ENCODE results near the gene KLHL35.
"Not testable (repeated sequence)": the region's sequence is repeated elsewhere in the genome, so short reads cannot be mapped to it uniquely, and the experiment has no call there.

KLHL35 gene

DNA sequence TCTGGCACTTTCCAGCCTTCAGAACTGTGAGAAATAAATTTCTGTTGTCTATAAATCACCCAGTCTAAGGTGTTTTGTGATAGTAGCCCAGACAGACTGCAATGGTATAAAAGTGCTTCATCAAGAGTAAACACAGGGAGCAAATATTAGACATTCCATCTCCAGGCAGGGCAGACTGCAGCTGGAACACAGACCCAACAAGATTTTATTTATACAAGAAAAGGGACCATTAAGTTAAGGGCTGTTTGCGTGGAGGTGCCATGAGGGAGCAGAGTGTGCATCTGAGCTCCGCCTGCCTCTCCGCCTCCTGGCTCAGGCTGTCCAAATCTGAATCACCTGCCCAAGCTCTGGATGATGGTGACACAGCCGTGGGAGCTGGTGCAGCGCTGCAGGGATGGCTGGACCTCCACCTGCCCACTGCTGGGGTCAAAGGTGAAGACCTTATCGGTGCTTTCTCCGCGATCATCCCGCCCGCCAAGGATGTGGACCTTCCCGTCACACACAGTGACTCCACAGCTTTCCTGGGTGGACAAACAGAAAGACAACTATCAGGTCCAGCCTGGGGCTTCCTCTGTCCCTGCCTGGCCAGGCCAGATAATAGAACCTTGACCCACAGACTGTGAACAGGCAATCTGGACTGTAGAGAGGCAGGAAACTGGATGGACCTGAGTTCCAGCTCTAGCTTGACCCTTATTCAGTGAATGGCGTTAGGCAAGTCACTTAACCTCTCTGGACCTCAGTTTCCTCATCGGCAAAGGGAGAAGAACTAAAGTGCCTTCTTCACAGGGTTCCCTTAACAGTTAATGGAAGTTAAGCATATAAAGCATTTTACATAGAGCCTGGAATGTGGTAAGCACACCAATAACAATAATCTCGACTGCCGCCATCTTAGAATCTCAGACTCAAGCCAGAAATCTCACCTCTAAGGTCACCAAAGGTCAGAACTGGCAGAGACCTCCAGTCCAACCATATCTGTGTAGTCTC, 10.5 kb downstream of the KLHL35 start:
- DNase-seq = no peak

DNA sequence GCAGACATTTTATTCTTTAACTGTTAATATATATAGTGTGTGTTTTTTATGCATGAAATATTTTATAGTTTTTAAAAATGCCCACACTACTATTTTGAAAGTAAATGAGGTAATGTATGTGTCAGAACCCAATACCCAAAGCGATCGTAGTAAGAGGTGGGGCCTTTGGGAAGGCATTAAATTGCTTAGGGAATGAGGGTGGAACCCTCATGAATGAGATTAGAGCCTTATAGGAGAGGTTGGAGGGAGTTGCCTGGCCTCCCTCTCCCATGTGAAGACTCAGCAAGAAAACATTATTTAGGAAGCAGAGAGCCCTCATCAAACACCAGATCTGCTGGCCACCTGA, 11.1 kb downstream of the KLHL35 start:
- DNase-seq = no peak

DNA sequence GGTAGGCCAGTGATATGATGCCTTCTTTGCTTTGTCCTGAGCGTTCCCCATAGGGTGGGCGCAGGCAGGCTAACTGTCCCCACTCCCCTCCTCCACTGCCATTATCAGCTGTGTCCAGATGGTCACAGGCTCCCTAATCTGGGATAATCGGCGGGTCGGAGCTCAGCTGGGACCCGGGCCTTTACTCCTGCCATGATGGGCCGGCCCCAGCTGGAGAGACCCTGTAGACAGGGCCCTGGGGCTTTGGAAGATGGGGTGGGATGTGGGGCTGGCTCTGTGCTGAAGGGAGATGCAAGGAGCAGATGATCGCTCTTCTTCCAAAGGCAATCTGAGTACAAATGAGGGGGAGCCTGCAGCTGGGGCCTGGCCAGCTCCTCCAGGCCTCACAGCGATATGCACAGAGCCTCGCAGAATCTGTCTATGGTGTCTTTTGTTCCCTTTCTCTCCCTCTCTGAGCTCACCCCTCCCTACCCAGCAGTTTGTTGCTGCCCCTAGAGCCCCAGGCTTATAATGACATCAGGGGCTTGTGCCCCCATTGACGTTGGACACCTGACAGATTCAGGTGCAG, 11.9 kb downstream of the KLHL35 start:
- DNase-seq = no peak

DNA sequence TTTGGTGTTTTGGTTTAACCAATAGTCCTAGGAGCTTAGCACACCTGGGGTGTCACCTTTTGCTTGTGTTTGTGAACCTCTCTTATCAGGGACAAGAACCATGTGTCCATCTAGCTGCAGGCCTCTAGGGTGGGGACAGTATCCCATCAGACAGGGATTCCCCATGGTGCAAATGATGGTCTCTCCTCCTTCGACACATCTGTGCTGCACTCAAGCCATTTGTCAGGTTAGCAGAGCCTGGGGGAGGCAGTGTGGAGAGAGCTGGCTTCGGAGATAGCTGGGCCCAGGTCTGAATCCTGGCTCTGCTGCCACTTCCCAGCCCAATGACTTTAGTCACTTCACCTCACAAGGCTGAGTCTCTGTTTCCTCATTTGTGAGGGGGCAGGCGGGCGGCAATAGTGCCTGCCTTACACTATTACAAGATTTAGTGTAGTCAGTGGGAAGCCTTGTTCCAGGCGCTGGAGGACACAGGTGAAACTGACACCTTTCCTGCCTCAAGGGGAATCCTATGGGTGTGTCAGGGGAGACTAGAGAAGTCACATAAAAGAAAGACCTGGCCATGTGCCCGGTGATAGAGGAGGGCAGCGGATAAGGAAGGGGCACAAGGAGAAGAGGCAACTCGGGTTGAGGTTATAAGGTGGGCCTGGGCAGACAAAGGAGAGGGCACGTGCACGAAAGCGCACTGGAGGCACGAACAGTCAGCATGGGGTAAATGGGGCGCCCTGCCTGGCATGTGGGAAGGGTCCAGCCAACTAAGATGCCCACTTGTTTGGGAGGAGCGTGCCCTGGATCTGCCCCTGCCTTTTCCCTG, 12.6 kb downstream of the KLHL35 start:
- no peak for DNase-seq

DNA sequence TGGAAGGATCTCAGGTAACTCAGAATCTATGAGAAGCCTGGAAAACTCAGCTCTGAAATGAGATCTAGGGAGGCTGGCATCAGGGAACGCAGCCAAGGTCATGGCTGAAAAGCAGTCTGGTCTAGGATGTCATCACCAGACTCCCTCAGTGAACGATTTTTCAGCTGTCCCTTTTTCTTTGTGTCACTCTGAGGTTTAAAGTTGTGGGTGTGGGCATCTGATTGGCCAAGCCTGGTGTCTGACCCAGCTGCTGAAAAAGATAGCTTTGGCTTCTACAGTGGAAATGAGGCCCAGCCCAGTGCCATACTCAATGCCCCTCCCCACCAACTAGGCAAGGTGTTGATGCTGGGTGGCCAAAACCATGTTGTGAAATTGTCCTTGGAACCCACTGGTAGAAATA, 19.1 kb downstream of the KLHL35 start:
- no peak for DNase-seq

DNA sequence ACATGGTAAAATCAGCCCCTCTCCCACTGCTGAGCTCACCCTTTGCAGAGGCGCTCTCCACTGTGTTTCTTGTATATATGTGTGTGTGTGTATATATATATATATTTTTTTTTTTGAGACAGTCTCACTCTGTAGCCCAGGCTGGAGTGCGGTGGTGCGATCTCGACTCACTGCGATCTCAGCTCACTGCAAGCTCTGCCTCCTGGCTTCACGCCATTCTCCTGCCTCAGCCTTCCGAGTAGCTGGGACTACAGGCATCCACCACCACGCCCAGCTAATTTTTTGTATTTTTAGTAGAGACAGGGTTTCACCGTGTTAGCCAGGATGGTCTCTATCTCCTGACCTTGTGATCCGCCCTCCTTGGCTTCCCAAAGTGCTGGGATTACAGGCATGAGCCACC, 19.9 kb downstream of the KLHL35 start:
- not testable (repeated sequence) for DNase-seq

DNA sequence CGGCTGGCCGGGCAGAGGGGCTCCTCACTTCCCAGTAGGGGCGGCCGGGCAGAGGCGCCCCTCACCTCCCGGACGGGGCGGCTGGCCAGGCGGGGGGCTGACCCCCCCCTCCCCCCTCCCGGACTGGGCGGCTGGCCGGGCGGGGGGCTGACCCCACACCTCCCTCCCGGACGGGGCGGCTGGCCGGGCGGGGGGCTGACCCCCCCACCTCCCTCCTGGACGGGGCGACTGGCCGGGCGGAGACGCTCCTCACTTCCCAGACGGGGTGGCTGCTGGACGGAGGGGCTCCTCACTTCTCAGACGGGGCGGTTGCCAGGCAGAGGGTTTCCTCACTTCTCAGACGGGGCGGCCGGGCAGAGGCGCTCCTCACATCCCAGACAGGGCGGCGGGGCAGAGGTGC, 23.0 kb downstream of the KLHL35 start:
- DNase-seq = not testable (repeated sequence)

DNA sequence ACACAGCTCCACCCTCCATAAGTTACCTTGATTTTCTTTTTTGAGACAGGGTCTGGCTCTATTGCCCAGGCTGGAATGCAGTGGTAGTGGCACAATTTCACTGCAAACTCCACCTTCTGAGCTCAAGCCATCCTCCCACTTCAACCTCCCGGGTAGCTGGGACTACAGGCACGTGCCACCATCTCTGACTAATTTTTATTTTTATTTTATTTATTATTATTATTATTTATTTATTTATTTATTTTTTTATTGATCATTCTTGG, 24.1 kb downstream of the KLHL35 start:
- no peak for DNase-seq

DNA sequence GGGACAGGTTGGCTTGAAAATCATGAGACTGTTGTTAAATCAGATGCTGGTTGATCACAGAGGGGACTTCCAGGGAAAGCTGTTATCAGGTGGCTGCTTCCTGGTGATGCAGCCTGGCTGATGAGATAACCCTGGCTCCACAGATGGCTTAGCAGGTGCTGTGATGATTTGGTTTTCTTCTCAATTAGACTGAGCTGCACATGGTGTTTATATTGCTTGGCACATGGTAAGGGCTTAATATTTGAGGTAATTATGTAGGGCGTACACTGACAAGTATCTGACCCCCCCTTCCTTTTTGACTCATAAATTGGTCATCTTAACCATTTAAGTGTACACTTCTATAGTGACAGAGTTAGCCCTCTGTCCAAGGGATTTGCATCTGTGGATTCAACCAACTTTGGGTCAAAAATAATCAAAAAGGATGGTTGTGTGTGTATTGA, 26.6 kb downstream of the KLHL35 start:
- DNase-seq = no peak

DNA sequence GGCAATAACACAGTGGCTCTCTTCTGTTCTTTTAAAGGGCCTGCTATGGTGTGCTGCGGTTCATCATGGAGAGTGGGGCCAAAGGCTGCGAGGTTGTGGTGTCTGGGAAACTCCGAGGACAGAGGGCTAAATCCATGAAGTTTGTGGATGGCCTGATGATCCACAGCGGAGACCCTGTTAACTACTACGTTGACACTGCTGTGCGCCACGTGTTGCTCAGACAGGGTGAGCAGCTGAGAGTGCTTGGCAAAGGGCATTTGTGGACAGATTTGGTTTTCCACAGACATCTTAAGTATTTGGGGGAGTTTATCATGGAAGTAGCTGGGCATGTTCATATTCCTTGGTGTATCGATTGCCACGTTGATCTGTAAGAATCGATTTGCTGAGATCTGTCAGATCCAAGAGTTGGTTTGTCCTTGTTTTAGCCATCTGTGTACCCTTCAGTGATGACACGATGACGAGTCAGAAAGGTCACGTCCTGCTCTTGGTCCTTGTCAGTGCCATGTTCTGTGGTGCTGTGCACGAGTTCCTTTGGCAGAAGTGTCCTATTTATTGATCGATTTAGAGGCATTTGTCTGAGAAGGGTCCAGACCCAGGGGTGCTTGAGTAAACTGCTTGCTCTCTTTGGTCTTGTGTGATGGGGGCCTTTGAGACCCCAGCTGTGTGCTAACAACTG, 28.9 kb downstream of the KLHL35 start:
- no peak for DNase-seq

DNA sequence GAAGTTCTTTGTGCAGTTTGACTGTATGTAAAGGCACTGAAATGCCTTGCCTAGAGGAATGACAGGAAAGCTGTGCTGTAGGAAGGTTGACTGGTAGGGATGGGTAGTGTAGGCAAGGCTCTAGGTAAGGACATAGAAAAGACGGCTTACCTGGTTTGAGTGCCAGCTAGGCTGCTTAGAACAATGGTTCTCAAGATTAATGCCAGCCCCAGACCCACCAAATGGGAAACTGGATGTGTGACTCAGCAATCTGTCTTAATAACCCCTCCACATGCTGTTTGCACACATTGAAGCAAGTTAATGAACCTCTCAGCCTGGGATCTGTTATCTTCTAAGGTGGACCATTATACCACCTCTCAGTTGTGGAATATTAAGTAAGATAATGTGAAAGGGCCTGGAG, 30.0 kb downstream of the KLHL35 start:
- no peak for DNase-seq

DNA sequence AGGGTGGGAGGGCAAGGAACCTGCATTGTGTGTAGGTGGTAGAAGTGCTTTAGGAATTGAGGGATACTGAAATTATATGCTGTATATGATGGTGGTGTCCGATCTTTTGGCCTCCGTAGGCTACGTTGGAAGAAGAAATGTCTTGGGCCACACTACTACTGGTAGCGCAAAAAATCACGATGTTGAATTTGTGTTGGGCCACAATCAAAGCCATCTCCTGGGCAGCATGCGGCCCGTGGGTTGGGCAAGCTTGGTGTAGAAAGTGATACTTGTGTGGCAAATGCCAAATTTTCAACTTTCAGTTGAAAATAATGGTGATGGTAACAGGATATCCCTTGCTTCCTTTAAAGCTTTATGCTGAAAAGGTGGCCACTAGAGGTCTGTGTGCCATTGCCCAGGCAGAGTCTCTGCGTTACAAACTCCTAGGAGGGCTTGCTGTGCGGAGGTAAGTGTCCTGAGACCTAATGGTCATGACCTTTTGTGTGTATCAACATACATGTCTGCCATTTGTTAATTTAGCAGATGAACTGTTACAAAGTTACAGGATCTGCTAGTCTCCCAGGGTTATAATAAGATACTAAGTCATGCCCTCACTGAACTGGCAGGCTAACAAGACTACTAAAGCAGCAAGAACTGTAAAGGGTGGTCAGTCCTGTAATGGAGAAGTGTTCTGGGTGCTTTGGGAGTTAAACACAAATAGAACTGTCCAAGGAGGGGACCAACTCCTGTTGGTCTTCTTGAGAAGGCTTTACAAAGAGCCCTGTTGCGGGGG, 30.8 kb downstream of the KLHL35 start:
- DNase-seq = no peak

DNA sequence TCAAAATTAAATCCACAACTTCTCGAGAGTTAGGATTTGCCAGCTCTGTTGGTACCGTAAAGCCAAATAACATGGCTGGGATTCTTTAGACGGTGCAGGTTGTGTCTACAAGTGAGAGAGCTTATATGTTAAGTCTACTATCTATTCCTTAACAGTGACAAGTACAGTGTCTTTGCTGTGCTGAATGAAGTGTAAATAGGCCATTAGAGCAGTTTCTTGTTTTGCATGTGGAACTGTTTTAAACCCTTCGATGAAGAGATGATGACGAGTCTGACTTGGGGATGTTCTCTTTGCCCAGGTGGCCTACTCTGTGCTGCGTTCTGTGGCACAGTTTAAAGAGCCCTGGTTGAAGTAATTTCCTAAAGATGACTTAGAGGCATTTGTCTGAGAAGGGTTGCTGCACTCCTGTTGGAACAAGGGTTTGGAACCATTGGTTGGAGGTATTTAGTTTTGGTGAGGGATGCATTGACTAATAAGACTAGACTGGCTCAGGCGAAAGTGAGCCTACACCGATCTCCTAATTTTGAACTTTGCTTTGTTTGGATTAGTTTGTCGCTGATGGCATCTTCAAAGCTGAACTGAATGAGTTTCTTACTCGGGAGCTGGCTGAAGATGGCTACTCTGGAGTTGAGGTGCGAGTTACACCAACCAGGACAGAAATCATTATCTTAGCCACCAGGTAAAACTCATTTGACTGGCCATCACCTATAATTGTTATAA, 32.7 kb downstream of the KLHL35 start:
- no peak for DNase-seq

DNA sequence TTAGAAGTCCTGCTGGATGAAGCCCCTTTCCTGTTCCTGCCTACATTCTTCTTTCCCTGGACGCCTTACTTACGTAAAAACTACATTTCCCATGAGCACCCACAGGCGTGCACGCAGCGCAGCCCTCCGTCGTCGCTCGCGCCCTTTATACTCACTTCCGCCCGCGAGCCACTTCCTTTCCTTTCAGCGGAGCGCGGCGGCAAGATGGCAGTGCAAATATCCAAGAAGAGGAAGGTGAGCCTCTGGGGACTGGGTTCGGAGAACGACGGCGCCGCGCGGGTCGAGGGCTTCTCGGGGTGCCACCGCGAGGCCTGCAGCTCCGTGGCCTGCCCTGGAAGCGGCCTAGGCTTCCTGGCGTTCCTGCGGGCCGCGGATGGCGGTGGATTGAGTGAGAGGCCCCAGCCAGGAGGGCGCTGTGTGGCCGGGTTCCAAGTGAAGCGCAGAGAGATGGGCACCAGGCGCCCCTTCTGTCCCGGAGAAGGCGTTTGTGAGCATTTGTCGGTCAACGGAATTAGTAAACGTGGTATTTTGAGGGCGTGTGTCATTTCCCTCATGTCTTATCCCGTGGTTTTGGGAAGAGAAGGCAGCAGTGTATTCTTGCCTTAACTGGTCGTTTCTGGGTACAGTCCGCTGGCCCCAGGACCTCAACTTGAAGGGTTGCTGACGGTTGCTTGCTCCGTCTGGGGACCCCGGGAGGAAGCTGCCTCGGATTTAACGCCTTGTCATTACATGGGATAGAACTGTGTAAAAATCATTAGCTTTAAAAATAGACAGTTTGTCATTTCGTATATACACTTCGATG, 33.5 kb downstream of the KLHL35 start, which contains the start of gene RPS3:
Gene RPS3, plus strand, starts transcription at position 175 of the 802 bp plus-strand sequence. Its CDS starts 30 bp downstream, at position 205.
- peak; percentile 78 for DNase-seq

DNA sequence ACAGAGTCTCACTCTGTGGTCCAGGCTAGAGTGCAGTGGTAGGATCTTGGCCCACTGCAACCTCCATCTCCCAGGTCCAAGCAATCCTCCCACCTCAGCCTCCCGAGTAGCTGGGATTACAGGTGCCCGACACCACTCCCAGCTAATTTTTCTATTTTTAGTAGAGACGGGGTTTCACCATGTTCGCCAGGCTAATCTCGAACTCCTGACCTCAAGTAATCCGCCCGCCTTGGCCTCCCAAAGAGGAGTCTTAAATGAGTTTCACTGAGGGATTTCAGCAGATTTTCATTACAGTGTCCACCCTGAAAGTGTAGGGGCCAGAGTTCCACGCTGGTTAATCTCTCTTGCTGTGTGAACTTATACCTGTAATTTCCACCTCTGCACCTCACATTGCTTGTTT, 34.1 kb downstream of the KLHL35 start:
- no peak for DNase-seq

DNA sequence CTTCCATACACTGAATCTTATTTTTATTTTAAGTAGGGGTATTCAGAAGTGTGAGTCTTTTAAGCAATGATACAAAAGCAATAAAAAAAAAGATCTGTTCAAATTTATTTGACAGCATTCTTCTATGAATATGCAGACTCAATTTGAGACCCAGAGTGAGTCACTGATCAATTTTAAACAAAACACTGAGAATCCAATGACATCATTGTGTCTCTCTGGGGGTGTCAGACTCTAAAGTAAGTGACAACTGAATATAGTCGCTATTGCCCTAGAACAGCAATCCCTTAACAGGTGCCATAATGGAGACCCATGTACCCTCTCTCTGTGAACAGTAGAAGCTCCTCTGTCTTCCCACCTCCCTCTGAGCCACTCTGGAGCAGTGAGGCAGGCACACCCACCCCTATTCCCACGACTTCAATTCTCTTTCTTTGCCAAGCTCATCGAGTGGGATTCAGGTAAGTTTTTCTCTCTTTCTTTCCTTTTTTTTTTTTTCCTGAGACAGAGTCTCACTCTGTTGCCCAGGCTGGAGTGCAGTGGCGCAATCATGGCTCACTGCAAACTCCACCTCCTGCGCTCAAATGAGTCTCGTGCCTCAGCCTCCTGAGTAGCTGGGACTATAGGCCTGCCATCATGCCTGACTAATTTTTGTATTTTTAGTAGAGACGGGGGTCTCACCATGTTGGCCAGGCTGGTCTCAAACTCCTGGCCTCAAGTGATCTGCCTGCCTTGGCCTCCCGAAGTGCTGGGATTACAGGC, 38.7 kb downstream of the KLHL35 start:
- DNase-seq = no peak

DNA sequence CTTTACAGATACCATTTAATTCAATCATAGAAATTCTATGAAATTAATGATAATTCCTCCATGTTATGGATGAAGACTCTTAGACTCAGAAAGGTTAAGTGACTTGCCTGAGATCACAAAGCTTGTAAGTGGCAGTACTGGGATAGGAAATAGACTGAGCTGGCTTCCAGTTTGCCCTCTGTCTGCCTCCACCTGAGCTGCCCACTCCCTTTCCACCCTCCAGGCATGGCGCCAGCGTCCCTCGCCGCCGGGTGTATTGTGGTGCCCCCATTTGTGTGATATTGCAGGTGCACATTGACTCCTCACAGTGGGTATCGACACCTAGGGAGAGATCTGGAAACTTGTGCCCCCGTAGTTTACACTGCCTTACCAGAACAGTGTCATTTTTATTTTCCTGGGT, 43.1 kb downstream of the KLHL35 start:
- no peak for DNase-seq

DNA sequence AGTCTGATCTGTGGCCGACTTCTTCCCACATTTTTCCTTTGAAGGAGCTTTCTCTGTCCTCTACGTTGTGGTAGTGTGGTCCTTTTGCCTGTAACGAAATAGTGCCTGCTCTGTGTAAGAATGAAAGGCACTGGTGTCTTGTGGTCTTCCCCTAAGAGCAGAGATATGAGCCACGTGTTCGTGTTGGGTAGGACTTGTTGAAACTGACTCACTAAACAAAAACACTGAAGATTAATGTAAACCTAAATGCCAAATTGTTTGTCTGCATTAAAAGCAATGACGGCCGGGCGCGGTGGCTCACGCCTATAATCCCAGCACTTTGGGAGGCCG, 43.8 kb downstream of the KLHL35 start:
- DNase-seq = no peak

DNA sequence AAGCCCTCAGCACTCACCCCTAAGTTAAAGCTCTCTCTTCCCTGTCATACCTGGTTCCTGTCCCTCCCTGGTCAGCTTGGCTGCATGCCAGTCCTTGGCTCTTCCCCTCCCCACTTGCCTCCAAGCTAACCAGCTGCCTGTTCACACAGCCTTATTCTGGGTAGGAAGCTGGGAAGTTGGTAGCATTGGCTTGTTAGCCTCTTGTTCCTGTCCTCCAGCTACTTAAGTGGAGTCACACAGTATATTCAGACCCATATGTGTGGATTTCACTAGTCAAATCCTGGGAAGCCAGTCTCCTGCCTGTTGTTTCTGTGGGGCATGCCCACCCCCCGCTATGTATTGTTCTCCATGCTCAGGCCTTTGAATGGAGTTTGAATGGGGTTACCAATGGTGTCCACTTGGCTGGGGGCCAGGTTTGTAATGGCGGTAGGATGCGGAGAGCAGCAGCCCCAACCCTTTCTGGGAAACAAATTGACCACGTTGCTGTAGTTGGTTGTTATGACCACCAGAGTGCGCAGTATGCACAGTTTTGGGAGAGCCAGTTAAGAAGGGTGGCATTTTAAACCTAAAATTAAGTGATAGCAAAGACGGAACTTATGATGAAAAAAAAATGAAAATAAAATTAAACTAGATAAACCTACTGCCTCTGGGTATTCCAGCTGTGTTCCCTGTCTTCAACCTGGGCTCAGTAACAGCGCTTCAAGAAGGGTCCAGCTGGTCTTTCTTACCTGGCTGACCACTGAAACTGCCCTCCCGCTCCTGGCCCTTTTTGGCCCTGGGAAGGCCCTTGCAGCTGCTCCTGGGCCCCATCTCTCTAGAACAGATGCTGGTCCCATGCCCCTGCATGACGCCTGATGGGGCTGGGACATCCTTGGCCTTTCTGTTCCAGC, 44.4 kb downstream of the KLHL35 start:
- peak; percentile 46 for DNase-seq
